Activated naive CD8-positive, alpha-beta T cell treated with anti-CD3 and anti-CD28 coated beads for 36 hours (primary cell): Measurements from ENCODE around the gene AP1M1. TPM values are rescaled to one million over a fixed set of nuclear protein-coding genes. Genes with fewer than 3 reads are reported as not detected.

Experiments used
- DNase-seq: peaks from one replicate; pipeline ENCODE4 v3.0.0; 2021
- H3K27ac Mint-ChIP-seq: one replicate; pipeline ENCODE4 v1.8.0; 2022; ENCODE audit warnings: mild to moderate bottlenecking, moderate library complexity, mixed read lengths
- H3K27me3 Mint-ChIP-seq: one replicate; pipeline ENCODE4 v1.8.0; 2022; ENCODE audit warnings: mild to moderate bottlenecking, mixed read lengths
- H3K36me3 Mint-ChIP-seq: one replicate; pipeline ENCODE4 v1.8.0; 2021; ENCODE audit warnings: mild to moderate bottlenecking, mixed read lengths
- H3K4me1 Mint-ChIP-seq: one replicate; pipeline ENCODE4 v1.8.0; 2021; ENCODE audit warnings: mixed read lengths
- H3K4me3 Mint-ChIP-seq: one replicate; pipeline ENCODE4 v1.8.0; 2022; ENCODE audit warnings: mild to moderate bottlenecking, moderate library complexity, mixed read lengths
- H3K9me3 Mint-ChIP-seq: one replicate; pipeline ENCODE4 v1.8.0; 2022; ENCODE audit warnings: mixed read lengths
- total RNA-seq, 2 experiments: library from RNA; stranded (reverse); gene quantifications; one replicate each; pipeline ENCODE4 v1.2.3, GENCODE V29; 2021

The AP1M1 gene
- total RNA-seq, 2 experiments from 2014 or later = 90.7 to 97.2 TPM

DNA sequence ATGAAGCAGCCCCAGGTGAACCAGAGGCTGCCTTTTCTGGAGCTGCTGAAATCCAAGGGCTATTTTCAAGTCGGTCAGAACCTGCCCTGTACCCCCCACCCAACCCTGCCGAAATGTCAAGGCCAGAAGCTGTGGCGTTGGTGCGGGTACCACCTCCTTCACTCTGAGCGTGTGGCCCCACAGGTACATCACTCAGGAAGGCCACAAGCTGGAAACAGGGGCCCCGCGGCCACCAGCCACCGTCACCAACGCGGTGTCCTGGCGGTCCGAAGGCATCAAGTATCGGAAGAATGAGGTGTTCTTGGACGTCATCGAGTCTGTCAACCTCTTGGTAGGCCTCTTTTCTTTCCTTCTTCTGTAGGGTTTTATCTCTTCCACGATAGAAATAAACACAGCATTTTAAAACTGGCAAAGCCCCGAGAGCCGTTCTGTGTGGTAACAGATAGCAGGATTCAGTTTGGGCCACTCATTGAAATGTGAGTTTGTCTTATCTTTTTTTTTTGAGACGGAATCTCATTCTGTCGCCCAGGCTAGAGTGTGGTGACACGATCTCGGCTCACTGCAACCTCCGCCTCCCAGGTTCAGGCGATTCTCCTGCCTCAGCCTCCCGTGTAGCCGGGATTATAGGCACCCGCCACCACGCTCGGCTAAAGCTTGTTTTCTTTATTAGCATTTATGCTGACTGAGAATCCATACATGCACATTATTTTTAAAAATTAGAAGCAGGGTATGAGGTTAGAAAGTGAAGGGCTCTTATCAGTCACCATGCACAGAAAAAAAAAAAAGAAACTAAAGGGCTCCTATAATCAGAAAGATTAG lies 11.3 kb downstream of the AP1M1 start:
- no peak for DNase-seq
- Mint-ChIP-seq H3K4me1 (peaks cover 64% of the 10 kb centered on the region), H3K9me3 (peaks cover 10% of the 10 kb centered on the region), H3K27me3 (no peaks in the 10 kb centered on the region), H3K4me3 (no peak overlapping the region), H3K36me3 (peaks cover 75% of the 10 kb centered on the region), H3K27ac (peak overlapping the region; percentile 70)

DNA sequence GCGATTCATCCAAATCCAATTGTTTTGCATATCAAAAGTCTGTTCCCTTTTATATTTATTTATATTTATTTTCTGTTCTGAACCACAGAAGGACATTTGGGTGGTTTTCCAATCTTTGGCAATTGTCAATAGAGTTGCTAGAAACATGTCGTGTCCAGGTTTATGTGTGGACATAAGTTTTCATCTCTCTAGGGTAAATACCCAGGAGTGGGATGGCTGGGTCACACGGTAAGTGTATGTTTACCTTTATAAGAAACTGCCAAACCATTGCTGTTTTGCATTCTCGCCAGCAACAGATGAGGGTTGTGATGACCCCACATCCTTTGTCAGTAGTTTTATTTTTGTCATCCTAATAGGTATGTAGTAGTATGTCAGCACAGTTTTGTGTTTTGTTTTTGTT lies 12.5 kb downstream of the AP1M1 start:
- Mint-ChIP-seq H3K4me3 (no peak overlapping the region), H3K36me3 (peaks cover 79% of the 10 kb centered on the region), H3K4me1 (peaks cover 70% of the 10 kb centered on the region), H3K27ac (no peak overlapping the region), H3K27me3 (no peaks in the 10 kb centered on the region), H3K9me3 (peaks cover 10% of the 10 kb centered on the region)
- DNase-seq = no peak

DNA sequence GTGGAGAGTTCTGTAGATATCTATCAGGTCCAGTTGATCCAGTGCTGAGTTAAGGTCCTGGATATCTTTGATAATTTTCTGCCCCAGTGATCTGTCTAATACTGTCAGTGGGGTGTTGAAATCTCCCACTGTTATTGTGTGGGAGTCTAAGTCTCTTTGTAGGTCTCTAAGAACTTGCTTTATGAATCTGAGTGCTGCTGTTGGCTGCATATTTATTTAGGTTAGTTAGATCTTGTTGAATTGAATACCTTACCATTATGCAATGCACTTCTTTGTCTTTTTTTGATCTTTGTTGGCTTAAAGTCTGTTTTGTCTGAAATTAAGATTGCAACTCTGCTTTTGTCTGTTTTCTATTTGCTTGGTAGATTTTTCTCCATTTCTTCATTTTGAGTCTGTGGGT lies 15.4 kb downstream of the AP1M1 start:
- DNase-seq = no peak
- Mint-ChIP-seq H3K27ac (no peak overlapping the region), H3K27me3 (no peaks in the 10 kb centered on the region), H3K9me3 (peaks cover 17% of the 10 kb centered on the region), H3K36me3 (peaks cover 89% of the 10 kb centered on the region), H3K4me1 (peaks cover 77% of the 10 kb centered on the region), H3K4me3 (peak overlapping the region; percentile 7)

DNA sequence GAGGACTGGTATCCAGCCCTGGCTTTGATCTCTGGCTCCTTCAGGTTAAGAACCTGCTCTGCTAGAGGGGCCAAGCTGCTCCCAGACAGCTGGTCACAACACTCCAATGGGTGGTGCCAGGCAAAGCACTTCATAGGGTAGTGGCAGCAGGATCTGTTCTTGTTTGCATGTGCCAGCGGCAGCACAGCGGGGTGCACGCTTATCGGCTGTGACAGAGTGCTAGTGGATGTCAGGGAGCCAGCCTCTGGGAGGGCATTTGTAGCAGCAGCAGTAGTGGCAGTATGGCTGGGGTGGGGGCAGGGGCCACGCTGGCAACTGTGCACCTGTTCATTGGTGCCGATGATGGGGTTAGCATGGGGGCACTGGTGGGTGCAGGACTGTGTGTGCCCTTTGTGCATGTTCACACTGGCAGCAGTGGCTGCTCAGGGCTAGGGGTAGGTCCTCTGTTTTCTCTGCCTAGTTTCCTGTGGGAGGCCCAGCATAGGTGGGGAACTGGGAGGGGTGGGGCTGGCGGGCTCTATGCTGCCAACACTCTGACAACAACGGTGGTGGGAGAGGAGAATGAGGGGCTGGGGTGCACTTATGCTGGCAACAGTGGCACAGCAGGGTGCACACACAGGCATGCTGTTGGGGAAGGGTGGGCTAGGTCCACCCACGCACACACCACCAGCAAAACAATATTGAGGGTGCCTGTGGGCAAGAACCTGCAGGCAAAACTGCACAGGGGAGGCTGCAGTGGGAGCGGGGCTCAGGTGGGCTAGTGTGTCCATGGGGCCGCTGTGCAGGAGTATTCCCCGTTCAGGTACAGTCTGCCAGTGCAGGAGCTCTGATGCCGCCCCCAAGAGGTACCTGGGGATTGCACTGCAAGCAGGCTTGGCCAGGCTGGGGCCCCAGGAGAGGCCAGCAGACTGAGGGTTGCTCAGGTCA lies 19.3 kb downstream of the AP1M1 start:
- peaks cover 87% of the 10 kb centered on the region for H3K36me3 Mint-ChIP-seq
- H3K4me3 Mint-ChIP-seq = peak overlapping the region; percentile 32
- no peaks in the 10 kb centered on the region for H3K27me3 Mint-ChIP-seq
- H3K9me3 Mint-ChIP-seq = peaks cover 32% of the 10 kb centered on the region
- H3K4me1 Mint-ChIP-seq = peaks cover 60% of the 10 kb centered on the region
- peak overlapping the region; percentile 52 for H3K27ac Mint-ChIP-seq
- no peak for DNase-seq

DNA sequence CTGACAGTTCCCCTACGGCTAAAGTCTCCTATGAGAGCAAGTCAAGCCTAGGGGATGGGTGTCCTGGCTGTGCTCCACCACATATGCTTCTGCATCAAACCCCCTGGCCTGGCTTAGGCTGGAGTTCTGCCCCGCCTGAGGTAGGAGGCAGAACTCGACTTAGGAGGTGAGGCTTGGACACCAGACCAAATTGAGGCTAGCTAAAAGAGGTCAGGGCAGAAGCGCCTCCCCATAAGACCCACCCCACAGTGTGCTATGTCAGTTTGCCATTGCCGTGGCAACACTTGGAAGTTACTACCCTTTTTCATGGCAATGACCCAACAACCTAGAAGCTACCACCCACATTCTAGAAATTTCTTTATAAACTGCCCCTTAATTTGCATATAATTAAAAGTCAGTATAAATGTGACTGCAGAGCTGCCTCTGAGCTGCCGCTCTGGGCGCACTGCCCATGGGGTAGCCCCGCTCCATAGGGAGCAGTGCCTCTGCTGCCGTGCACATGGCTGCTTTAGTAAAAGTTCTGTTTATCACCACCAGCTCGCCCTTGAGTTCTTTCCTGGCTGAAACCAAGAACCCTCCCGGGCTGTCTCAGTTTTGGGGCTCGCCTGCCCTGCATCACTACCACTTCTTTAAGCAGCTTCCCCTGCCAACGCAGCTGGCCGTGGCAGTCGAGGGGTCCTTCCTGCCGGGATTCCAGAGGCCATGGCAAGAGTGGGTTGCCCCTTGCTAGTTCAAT lies 20.2 kb downstream of the AP1M1 start:
- peak overlapping the region; percentile 20 for H3K27ac Mint-ChIP-seq

DNA sequence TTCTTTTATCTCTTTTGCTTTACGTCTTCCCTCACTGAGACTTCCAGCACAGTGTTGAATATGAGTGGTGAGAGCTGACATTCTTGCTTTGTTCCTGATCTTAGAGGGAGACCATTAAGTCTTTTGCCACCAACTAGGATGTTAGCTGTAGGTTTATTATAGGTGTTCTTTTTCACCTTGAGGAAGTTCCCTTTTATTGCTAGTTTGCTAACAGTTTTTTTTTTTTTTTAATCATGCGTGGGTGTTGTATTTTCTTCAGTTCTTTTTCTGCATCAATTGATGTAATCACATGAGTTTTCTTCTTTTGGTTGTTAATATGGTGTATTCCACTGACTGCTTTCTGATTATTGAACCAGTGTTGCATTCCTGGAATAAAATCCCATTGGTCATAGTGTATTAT lies 21.1 kb downstream of the AP1M1 start:
- no peak for DNase-seq
- H3K27ac Mint-ChIP-seq = peak overlapping the region; percentile 20
- peaks cover 32% of the 10 kb centered on the region for H3K9me3 Mint-ChIP-seq
- no peak overlapping the region for H3K4me3 Mint-ChIP-seq
- peaks cover 43% of the 10 kb centered on the region for H3K4me1 Mint-ChIP-seq
- H3K27me3 Mint-ChIP-seq = no peaks in the 10 kb centered on the region
- H3K36me3 Mint-ChIP-seq = peaks cover 84% of the 10 kb centered on the region

More for the DNA sequence above, 20.2 kb downstream of the AP1M1 start:
- peaks cover 32% of the 10 kb centered on the region for H3K9me3 Mint-ChIP-seq
- no peaks in the 10 kb centered on the region for H3K27me3 Mint-ChIP-seq
- no peak overlapping the region for H3K4me3 Mint-ChIP-seq
- H3K36me3 Mint-ChIP-seq = peaks cover 85% of the 10 kb centered on the region
- DNase-seq = no peak
- H3K4me1 Mint-ChIP-seq = peaks cover 52% of the 10 kb centered on the region

DNA sequence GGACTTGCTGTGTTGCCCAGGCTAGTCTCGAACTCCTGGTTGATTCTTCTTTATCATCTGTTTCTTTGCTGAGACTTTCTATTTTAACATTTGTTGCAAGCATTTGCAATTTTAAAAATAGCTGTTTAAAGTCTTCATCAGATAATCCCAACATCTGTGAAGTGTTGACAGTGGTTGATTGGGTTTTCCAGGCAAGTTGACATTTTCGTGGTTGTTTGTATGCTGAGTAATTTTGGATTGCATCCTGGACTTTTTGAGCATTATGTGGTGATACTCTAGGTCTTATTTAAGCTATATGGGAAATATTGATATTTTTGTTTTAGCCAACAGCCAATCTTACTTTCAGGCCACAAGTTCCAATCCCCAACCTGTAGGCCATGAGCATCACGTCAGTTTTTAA lies 25.1 kb downstream of the AP1M1 start:
- H3K4me1 Mint-ChIP-seq = peaks cover 13% of the 10 kb centered on the region
- H3K27me3 Mint-ChIP-seq = no peaks in the 10 kb centered on the region
- no peak for DNase-seq
- no peak overlapping the region for H3K4me3 Mint-ChIP-seq
- H3K9me3 Mint-ChIP-seq = peaks cover 24% of the 10 kb centered on the region
- H3K27ac Mint-ChIP-seq = no peak overlapping the region
- H3K36me3 Mint-ChIP-seq = peaks cover 57% of the 10 kb centered on the region

DNA sequence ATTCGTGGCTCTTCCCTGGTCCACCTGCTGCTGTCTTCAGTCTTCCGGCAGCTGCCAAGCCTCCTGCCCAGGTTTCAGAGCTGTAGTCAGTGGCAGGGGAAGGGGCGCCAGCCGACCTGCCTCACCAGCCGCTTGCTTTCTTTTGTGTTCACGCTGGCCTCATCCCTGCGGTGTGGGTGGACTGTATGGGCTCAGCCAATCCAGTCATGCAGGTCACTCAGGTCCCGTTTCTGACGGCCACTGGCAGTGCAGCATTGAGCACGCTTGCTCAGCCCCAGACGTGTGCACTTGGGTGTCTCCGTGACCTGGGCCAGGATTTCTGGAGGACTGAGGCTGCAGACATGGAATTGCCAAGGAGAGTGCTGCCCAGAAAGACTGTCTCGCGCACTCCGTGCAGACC lies 26.0 kb downstream of the AP1M1 start:
- H3K9me3 Mint-ChIP-seq = peaks cover 24% of the 10 kb centered on the region
- no peak for DNase-seq
- H3K4me3 Mint-ChIP-seq = no peak overlapping the region
- no peaks in the 10 kb centered on the region for H3K27me3 Mint-ChIP-seq
- peaks cover 4% of the 10 kb centered on the region for H3K4me1 Mint-ChIP-seq
- H3K27ac Mint-ChIP-seq = no peak overlapping the region
- peaks cover 51% of the 10 kb centered on the region for H3K36me3 Mint-ChIP-seq

DNA sequence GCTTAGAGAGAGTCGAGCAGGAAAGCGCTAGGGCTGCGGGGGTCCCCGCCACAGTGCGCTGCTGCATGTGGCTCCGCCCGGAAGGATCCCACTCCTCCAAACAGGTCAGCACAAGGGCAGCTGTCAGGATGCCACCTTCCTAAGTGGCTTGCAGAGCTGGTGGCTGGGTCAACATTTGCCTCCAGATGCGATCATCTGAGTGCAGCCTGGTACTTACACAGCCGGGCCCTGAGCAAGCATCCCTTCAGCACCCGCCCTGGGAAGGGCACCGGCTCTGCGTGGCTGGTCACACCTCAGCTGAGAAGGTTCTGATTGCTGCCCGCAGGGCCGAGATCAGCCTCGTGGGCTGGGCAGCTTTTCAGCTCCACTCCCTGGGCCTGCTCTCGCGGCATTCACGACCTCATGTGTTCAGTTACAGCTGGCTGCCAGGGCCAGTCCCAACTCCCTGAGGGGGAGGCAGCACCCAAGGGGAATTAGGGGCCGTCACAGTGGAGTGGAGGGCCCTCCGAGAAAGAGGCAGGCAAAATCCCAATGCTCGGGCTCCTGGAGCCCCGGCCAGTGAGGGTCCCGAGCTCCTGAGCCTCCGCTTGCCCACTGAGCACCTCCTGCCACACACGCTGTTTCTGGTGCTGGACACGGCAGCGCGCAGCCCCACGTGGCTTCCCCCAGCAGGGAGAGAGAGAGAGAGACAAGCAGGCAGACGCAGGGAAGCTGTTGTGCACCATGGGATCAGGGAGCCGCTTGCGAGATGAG lies 26.8 kb downstream of the AP1M1 start:
- H3K36me3 Mint-ChIP-seq = peaks cover 46% of the 10 kb centered on the region
- H3K9me3 Mint-ChIP-seq = peaks cover 20% of the 10 kb centered on the region
- H3K4me3 Mint-ChIP-seq = no peak overlapping the region
- no peaks in the 10 kb centered on the region for H3K27me3 Mint-ChIP-seq
- no peak for DNase-seq
- H3K4me1 Mint-ChIP-seq = no peaks in the 10 kb centered on the region
- no peak overlapping the region for H3K27ac Mint-ChIP-seq

DNA sequence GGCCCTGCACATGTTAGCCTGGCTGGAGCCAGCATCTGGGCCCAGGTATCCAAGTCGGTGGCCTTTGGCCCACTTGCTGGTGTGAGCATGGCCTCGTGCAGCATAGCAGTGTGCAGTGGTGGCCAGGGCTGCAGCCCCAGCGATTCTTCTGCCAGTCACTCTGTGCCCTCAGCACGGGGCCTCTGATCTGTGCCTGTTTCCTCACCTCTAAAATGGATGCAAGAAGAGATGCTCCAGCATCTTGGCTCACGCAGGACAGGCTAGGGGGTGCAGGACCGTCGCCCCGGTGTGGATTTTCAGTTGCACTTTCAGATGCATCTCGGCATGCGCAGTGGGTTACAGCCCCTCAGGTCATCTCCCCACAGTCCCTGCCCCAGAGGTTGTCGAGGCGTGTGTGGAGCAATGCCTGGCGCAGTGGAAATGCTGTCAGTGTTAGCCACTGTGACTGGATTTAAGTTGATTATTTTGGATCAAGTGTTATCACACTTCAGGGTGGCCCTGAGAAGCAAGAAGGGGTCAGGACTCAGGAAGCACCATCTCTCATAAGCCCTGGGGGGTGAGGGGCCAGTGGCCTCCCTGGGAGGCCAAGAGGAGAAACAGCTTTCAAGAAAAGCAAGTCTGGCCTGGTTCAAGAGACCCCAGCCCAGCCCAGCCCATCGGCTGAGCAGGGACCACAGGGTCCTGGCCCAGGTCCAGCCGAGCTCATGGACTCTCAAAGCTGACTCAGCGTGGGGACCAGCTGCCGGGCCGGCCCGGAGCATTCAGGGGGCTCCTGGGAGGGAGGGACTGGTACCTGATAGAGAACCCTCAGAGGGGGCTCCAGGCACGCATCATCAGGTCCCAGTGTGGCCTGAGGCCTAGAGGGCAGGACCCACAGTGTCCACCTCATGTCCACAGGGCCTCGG lies 27.8 kb downstream of the AP1M1 start:
- no peak overlapping the region for H3K27ac Mint-ChIP-seq
- H3K9me3 Mint-ChIP-seq = peaks cover 15% of the 10 kb centered on the region
- H3K36me3 Mint-ChIP-seq = peaks cover 38% of the 10 kb centered on the region
- H3K4me1 Mint-ChIP-seq = no peaks in the 10 kb centered on the region
- DNase-seq = no peak
- H3K27me3 Mint-ChIP-seq = no peaks in the 10 kb centered on the region
- H3K4me3 Mint-ChIP-seq = no peak overlapping the region

DNA sequence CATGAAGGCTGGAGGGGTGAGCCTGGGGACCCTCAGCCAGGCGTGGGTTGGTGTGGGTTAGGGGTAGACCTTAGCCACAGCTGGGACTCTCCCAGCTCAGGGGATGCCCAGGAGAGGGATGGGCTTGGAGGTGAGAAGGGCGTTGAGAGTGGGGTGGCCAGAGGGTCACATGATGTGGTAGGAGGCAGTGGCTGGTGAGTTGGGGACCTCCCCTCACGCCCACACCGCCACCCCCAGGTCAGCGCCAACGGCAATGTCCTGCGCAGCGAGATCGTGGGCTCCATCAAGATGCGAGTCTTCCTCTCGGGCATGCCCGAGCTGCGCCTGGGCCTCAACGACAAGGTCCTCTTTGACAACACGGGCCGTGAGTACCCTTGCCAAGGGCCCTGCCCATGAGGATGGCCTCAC lies 28.5 kb downstream of the AP1M1 start:
- no peak overlapping the region for H3K4me3 Mint-ChIP-seq
- H3K27ac Mint-ChIP-seq = no peak overlapping the region
- peaks cover 32% of the 10 kb centered on the region for H3K36me3 Mint-ChIP-seq
- no peak for DNase-seq
- peaks cover 9% of the 10 kb centered on the region for H3K9me3 Mint-ChIP-seq
- no peaks in the 10 kb centered on the region for H3K4me1 Mint-ChIP-seq
- H3K27me3 Mint-ChIP-seq = no peaks in the 10 kb centered on the region

DNA sequence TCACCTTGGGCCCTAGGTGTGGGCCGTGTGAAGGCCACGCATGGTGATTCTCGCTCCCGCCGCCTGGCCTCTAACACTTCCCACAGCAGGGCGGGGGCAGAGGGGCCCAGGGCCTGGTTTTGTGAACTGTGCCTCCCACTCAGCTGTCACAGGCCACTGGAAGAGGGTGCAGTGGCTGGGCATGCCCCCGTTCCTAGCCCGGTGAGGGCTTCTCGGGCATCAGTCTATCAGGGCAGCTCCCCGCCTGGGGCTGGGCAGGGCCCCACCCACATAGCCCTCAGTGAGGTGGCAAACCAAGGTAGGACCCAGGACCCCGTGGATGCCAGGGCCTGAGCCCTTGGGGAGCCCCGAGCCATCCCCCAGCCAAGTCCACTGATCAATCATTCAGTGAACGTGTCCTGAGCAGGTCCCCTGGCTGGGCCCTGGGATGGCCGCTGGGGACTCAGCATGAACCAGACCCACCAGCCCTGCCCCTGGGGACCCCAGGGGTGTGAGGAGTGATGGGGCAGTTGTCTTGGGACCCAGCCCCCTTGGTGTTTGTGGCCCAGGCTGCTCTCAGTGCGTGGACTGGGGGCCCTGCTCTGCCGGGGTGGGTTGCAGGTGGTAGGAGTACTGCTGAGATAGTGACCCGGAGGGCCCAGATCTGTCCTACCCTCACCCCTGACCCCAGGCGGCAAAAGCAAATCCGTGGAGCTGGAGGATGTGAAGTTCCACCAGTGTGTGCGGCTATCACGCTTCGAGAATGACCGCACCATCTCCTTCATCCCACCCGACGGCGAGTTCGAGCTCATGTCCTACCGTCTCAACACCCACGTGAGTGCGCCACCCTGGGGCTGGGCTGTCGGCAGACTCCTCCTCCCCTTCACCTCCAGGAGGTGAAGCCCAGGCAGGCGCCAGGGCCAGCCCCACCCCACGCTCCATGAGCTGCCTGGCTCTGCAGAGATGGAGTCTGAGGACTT lies 29.4 kb downstream of the AP1M1 start:
- no peak overlapping the region for H3K4me3 Mint-ChIP-seq
- peaks cover 5% of the 10 kb centered on the region for H3K9me3 Mint-ChIP-seq
- H3K27ac Mint-ChIP-seq = no peak overlapping the region
- H3K4me1 Mint-ChIP-seq = no peaks in the 10 kb centered on the region
- peaks cover 24% of the 10 kb centered on the region for H3K36me3 Mint-ChIP-seq
- DNase-seq = no peak
- H3K27me3 Mint-ChIP-seq = no peaks in the 10 kb centered on the region
